IPS-20b (cell line): ENCODE measurements around the gene MARVELD1.

Experiments
- H3K27ac ChIP-seq: one replicate; pipeline ENCODE4 v1.5.1; 2013; ENCODE audit warnings: low read length
- H3K27me3 ChIP-seq: 2 replicates; pipeline ENCODE4 v1.6.1; 2013; ENCODE audit warnings: mild to moderate bottlenecking, low read length, inconsistent platforms; ENCODE audit not compliant: insufficient read depth
- H3K36me3 ChIP-seq: 2 replicates; pipeline ENCODE4 v1.6.1; 2013; ENCODE audit warnings: low read depth, mild to moderate bottlenecking, inconsistent platforms, low read length, moderate library complexity; ENCODE audit not compliant: insufficient read depth
- H3K4me1 ChIP-seq: 2 replicates; pipeline ENCODE4 v1.6.1; 2013; ENCODE audit warnings: mild to moderate bottlenecking, control low read depth, inconsistent platforms, low read length, moderate library complexity; ENCODE audit not compliant: insufficient read depth
- H3K4me3 ChIP-seq: 2 replicates; pipeline ENCODE4 v1.5.1; 2013; ENCODE audit warnings: mild to moderate bottlenecking, low read length, inconsistent platforms
- H3K9ac ChIP-seq: 2 replicates; pipeline ENCODE4 v1.6.1; 2013; ENCODE audit warnings: low read depth, mild to moderate bottlenecking, inconsistent platforms, low read length, moderate library complexity
- H3K9me3 ChIP-seq: 2 replicates; pipeline ENCODE4 v1.6.1; 2013; ENCODE audit warnings: mild to moderate bottlenecking, low read depth, low read length, inconsistent platforms; ENCODE audit not compliant: insufficient read depth

MARVELD1 gene

GRCh38 chr10:97763411-97763810 is 49.9 kb downstream of the MARVELD1 start:
- Histone ChIP-seq H3K4me1 (peaks cover 8% of the 10 kb centered on the region; the same call in 1 of the 2 replicates), H3K36me3 (peaks cover 21% of the 10 kb centered on the region), H3K4me3 (no peak overlapping the region), H3K9ac (no peak overlapping the region), H3K9me3 (no peaks in the 10 kb centered on the region), H3K27ac (no peak overlapping the region), H3K27me3 (peaks cover 7% of the 10 kb centered on the region)

- peaks cover 13% of the 10 kb centered on the region for H3K27me3 ChIP-seq
- H3K9me3 ChIP-seq: no peaks in the 10 kb centered on the region
- H3K9ac ChIP-seq: no peak overlapping the region
- H3K27ac ChIP-seq: no peak overlapping the region
- H3K36me3 ChIP-seq: peaks cover 21% of the 10 kb centered on the region
- H3K4me3 ChIP-seq: no peak overlapping the region
- peaks cover 8% of the 10 kb centered on the region; the same call in 1 of the 2 replicates for H3K4me1 ChIP-seq
These were observed 50.4 kb downstream of the MARVELD1 start for GRCh38 chr10:97763947-97764346.

- Histone ChIP-seq H3K9me3 (no peaks in the 10 kb centered on the region), H3K9ac (no peak overlapping the region), H3K4me1 (peaks cover 8% of the 10 kb centered on the region; the same call in 1 of the 2 replicates), H3K27me3 (peaks cover 18% of the 10 kb centered on the region), H3K36me3 (peaks cover 15% of the 10 kb centered on the region), H3K27ac (no peak overlapping the region), H3K4me3 (no peak overlapping the region)
These were observed 51.0 kb downstream of the MARVELD1 start for GRCh38 chr10:97764519-97764931.

- Histone ChIP-seq H3K4me1 (peaks cover 8% of the 10 kb centered on the region; the same call in 1 of the 2 replicates), H3K9ac (no peak overlapping the region), H3K9me3 (no peaks in the 10 kb centered on the region), H3K36me3 (peaks cover 8% of the 10 kb centered on the region), H3K4me3 (no peak overlapping the region), H3K27ac (no peak overlapping the region), H3K27me3 (peaks cover 25% of the 10 kb centered on the region)
These were observed 51.7 kb downstream of the MARVELD1 start for GRCh38 chr10:97765201-97765600.

- Histone ChIP-seq H3K27ac (no peak overlapping the region), H3K9me3 (no peaks in the 10 kb centered on the region), H3K4me1 (peaks cover 8% of the 10 kb centered on the region; the same call in 1 of the 2 replicates), H3K9ac (no peak overlapping the region), H3K36me3 (peaks cover 6% of the 10 kb centered on the region; the same call in 1 of the 2 replicates), H3K27me3 (peaks cover 36% of the 10 kb centered on the region), H3K4me3 (no peak overlapping the region)
These were observed 52.7 kb downstream of the MARVELD1 start for GRCh38 chr10:97766106-97766810.

GRCh38 chr10:97766996-97767924 is 53.7 kb downstream of the MARVELD1 start:
- Histone ChIP-seq H3K4me1 (peaks cover 8% of the 10 kb centered on the region; the same call in 1 of the 2 replicates), H3K4me3 (no peak overlapping the region), H3K27me3 (peaks cover 44% of the 10 kb centered on the region), H3K27ac (no peak overlapping the region), H3K9me3 (no peaks in the 10 kb centered on the region), H3K36me3 (peaks cover under 1% of the 10 kb centered on the region; the same call in 1 of the 2 replicates), H3K9ac (no peak overlapping the region)
